Endothelial cell of umbilical vein (primary cell): ENCODE data around the gene KIF18A. TPM values are rescaled to one million over a fixed set of nuclear protein-coding genes. Genes with fewer than 3 reads are reported as not detected.
"Not testable (repeated sequence)": the region's sequence is repeated elsewhere in the genome, so short reads cannot be mapped to it uniquely, and the experiment has no call there.

Experiments used
- BruUV-seq: library from RNA; stranded (reverse); fragments of 400-500 nt; replicated peaks from 2 replicates; lab custom pipeline; 2021; lab: Mats Ljungman, UMichigan
- CTCF ChIA-PET: fragments of 300-600, 350-600 bp; sonication (Branson Sonifier 250); formaldehyde crosslinking; loops from one replicate; lab custom pipeline; 2021; ENCODE audit warnings: antibody characterized with exemption, inconsistent platforms; lab: Charles Lee
- POLR2A ChIA-PET: fragments of 300-600, 350-600 bp; sonication (Branson Sonifier 250); formaldehyde crosslinking; loops from one replicate; lab custom pipeline; 2021; ENCODE audit warnings: antibody characterized with exemption, inconsistent platforms; lab: Charles Lee
- DNase-seq: peaks from one replicate; pipeline ENCODE4 v3.0.0-alpha.2; 2011; ENCODE audit warnings: low read depth, low spot score
- FAIRE-seq: peaks from 2 replicates; lab custom pipeline; 2011; peaks lifted over from hg19 to GRCh38; lab: Jason Lieb, UNC
- H2AFZ ChIP-seq: 2 replicates; pipeline ENCODE4 v1.6.0; 2012; ENCODE audit warnings: low read depth, low read length, control low read depth, inconsistent platforms
- H3K27ac ChIP-seq: 2 replicates; pipeline ENCODE4 v1.5.1; 2011; ENCODE audit warnings: low read depth, mild to moderate bottlenecking, control low read depth, low read length, moderate library complexity; ENCODE audit not compliant: insufficient read depth
- H3K27me3 ChIP-seq, 2 experiments: 2 replicates each; pipeline versions ENCODE4 v1.6.0 to v1.6.1; 2011; ENCODE audit warnings: low read length in 2 of 2, mixed read lengths in 1 of 2; ENCODE audit not compliant: control insufficient read depth in 2 of 2, insufficient read depth in 2 of 2
- H3K36me3 ChIP-seq, 2 experiments: 2 replicates in 1 of 2; 3 replicates in 1 of 2; pipeline ENCODE4 v1.5.1; 2011; ENCODE audit warnings: low read length in 2 of 2, mild to moderate bottlenecking in 1 of 2, moderate library complexity in 1 of 2; ENCODE audit not compliant: control insufficient read depth in 2 of 2, insufficient read depth in 2 of 2; ENCODE audit errors: extremely low read depth in 1 of 2
- H3K4me1 ChIP-seq: 3 replicates; pipeline ENCODE4 v1.5.1; 2011; ENCODE audit warnings: mild to moderate bottlenecking, low read length; ENCODE audit not compliant: control insufficient read depth, insufficient read depth; ENCODE audit errors: extremely low read depth
- H3K4me2 ChIP-seq: 2 replicates; pipeline ENCODE4 v1.6.1; 2011; ENCODE audit warnings: low read length, control low read depth, mixed read lengths; ENCODE audit not compliant: insufficient read depth
- H3K4me3 ChIP-seq, 3 experiments: fragments of 200-600 bp in 1 of 3; sonication (generic), shearing (Covaris generic) in 1 of 3; replicated peaks in 1 of 3; 2 replicates each; pipeline ENCODE4 v1.5.1; 2011 to 2016; ENCODE audit warnings: control low read depth in 3 of 3, low read length in 3 of 3, mild to moderate bottlenecking in 2 of 3, inconsistent platforms in 1 of 3, low read depth in 1 of 3, moderate library complexity in 1 of 3; ENCODE audit not compliant: insufficient read depth in 1 of 3
- H3K79me2 ChIP-seq: 2 replicates; pipeline ENCODE4 v1.6.0; 2012; ENCODE audit warnings: low read length, inconsistent platforms; ENCODE audit not compliant: control insufficient read depth, insufficient read depth
- H3K9ac ChIP-seq: replicated peaks from 2 replicates; pipeline ENCODE3; 2011; ENCODE audit warnings: low read length, control low read depth; ENCODE audit not compliant: insufficient read depth; ENCODE audit errors: extremely low read depth
- H3K9me1 ChIP-seq: replicated peaks from 3 replicates; pipeline ENCODE4 v1.6.0; 2011; ENCODE audit warnings: mild to moderate bottlenecking, low read length; ENCODE audit not compliant: control insufficient read depth, insufficient read depth; ENCODE audit errors: extremely low read depth
- H3K9me3 ChIP-seq: replicated peaks from 2 replicates; pipeline ENCODE4 v1.5.1; 2012; ENCODE audit warnings: low read length, inconsistent platforms; ENCODE audit not compliant: control insufficient read depth, insufficient read depth
- H4K20me1 ChIP-seq: replicated peaks from 2 replicates; pipeline ENCODE3; 2011; ENCODE audit warnings: mild to moderate bottlenecking, low read length; ENCODE audit not compliant: control insufficient read depth, insufficient read depth; ENCODE audit errors: extremely low read depth
- EZH2 ChIP-seq: IDR thresholded peaks from 2 replicates; pipeline ENCODE4 v1.6.1; 2012; ENCODE audit warnings: borderline replicate concordance, low read depth, mild to moderate bottlenecking, moderate library complexity, low read length, inconsistent platforms; ENCODE audit not compliant: severe bottlenecking
- FOS ChIP-seq: IDR thresholded peaks from 2 replicates; pipeline ENCODE4 v1.6.1; 2011; ENCODE audit warnings: mild to moderate bottlenecking, low read length, moderate library complexity, borderline replicate concordance; ENCODE audit not compliant: insufficient read depth
- GATA2 ChIP-seq: IDR thresholded peaks from 2 replicates; pipeline ENCODE4 v1.7.0; 2011; ENCODE audit warnings: low read depth, mild to moderate bottlenecking, moderate library complexity, mixed read lengths, low read length; ENCODE audit not compliant: insufficient read length, insufficient read depth
- JUN ChIP-seq: IDR thresholded peaks from 2 replicates; pipeline ENCODE4 v1.6.1; 2011; ENCODE audit warnings: borderline replicate concordance, low read depth; ENCODE audit not compliant: insufficient read length, insufficient read depth
- MYC ChIP-seq: IDR thresholded peaks from one replicate; pipeline ENCODE4 v1.6.1; 2011; ENCODE audit warnings: mild to moderate bottlenecking, low read depth, low read length
- POLR2A ChIP-seq: IDR thresholded peaks from 2 replicates; pipeline ENCODE4 v1.6.1; 2012; ENCODE audit warnings: low read depth, mild to moderate bottlenecking, control low read depth, low read length
- POLR2AphosphoS5 ChIP-seq: IDR thresholded peaks from 2 replicates; pipeline ENCODE4 v1.6.1; 2012; ENCODE audit warnings: low read depth, mild to moderate bottlenecking, control low read depth, low read length, moderate library complexity; ENCODE audit not compliant: insufficient read depth
- dilution Hi-C: fragments of 300-500 bp; cut with MboI; formaldehyde crosslinking; loops from one replicate; pipeline ENCODE4 v1.15.0; 2019; ENCODE audit warnings: low sequenced_read_pairs; ENCODE audit not compliant: extremely low pct_ligation_motif_present
- intact Hi-C: fragments of 100-400 bp; cut with micrococcal nuclease; formaldehyde crosslinking; loops from one replicate; pipeline ENCODE4 v1.10.0; 2022
- polyA plus RNA-seq, 4 experiments: library from polyadenylated mRNA; depleted of rRNA in 3 of 4; stranded (reverse) in 3 of 4; unstranded in 1 of 4; fragments of >200 nt; gene quantifications; 2 replicates each; pipeline versions ENCODE4 v1.2.1 to v1.2.3, GENCODE V29; 2011 to 2012; ENCODE audit warnings: missing spikeins in 1 of 4
- total RNA-seq: library from RNA; stranded (reverse); gene quantifications from 2 replicates; pipeline ENCODE4 v1.2.3, GENCODE V29; 2021
- TF ChIP-seq, protein P1 (sequence below), 2 donors: IDR thresholded peaks; 1 replicate in 1 of 2; 2 replicates in 1 of 2; pipeline ENCODE4 v1.5.1; 2011; ENCODE audit warnings: low read length in 2 of 2, mild to moderate bottlenecking in 2 of 2, moderate library complexity in 2 of 2, control low read depth in 1 of 2, inconsistent platforms in 1 of 2, low read depth in 1 of 2; ENCODE audit not compliant: insufficient read depth in 1 of 2; ENCODE audit errors: extremely low read depth in 1 of 2
- TF ChIP-seq, protein P2 (sequence below): IDR thresholded peaks from 2 replicates; pipeline ENCODE4 v1.6.1; 2011; ENCODE audit not compliant: insufficient read depth, insufficient read length

The KIF18A gene
- total and polyA plus RNA-seq, 2 donors (not counting 3 experiments of a cell fraction or from before 2014, with no cell fraction given) = 2.5 to 18.5 TPM

DNA sequence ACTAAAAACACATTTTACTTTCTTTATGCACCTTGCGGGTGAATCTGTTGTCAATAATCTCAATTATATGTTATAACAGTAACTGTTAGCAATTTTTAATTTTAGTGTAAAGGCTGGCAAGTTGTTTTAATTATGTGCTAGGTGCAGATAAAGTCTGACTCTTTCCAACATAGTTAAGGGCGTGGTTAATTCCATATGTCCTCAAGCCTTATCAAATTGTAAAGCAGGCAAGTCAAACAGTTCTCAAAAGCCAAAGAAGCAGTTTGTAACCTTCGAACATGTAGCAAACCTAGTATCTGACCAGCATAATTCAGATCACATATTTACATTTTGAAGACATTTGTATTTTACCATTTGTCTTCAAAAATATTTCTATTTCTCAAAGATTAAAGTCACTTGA lies 29.4 kb upstream of the KIF18A start:
- POLR2A ChIA-PET = no interaction called here
- Histone ChIP-seq H3K9me1 (no peaks in the 10 kb centered on the region), H3K27ac (no peak overlapping the region), H4K20me1 (no peaks in the 10 kb centered on the region), H3K4me2 (no peak overlapping the region), H3K36me3 (no peaks in the 10 kb centered on the region), H3K9ac (no peak overlapping the region), H3K9me3 (no peaks in the 10 kb centered on the region), H2AFZ (no peak overlapping the region), H3K4me3 (no peak overlapping the region), H3K4me1 (no peaks in the 10 kb centered on the region), H3K27me3 (no peaks in the 10 kb centered on the region), H3K79me2 (no peaks in the 10 kb centered on the region)
- no peak for DNase-seq
- dilution Hi-C loops = no loop called here
- CTCF ChIA-PET = interaction anchor here (0.8 kb wide), 1 partner anchor 137 kb away, joined by 3 read pairs; no protein-coding TSS in a partner anchor
- BruUV-seq = no TSS peak
- TF ChIP-seq GATA2 (no peak), POLR2A (no peak), FOS (no peak), JUN (no peak), POLR2AphosphoS5 (no peak), EZH2 (no peak), MYC (no peak)
- TF ChIP-seq, protein P1, sequence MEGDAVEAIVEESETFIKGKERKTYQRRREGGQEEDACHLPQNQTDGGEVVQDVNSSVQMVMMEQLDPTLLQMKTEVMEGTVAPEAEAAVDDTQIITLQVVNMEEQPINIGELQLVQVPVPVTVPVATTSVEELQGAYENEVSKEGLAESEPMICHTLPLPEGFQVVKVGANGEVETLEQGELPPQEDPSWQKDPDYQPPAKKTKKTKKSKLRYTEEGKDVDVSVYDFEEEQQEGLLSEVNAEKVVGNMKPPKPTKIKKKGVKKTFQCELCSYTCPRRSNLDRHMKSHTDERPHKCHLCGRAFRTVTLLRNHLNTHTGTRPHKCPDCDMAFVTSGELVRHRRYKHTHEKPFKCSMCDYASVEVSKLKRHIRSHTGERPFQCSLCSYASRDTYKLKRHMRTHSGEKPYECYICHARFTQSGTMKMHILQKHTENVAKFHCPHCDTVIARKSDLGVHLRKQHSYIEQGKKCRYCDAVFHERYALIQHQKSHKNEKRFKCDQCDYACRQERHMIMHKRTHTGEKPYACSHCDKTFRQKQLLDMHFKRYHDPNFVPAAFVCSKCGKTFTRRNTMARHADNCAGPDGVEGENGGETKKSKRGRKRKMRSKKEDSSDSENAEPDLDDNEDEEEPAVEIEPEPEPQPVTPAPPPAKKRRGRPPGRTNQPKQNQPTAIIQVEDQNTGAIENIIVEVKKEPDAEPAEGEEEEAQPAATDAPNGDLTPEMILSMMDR (IDR thresholded peaks at IDR 0.05; ENCODE audit: extremely low read depth in 1 of 2, insufficient read depth in 1 of 2, low read depth in 1 of 2, low read length in 2 of 2) = no peak
- TF ChIP-seq, protein P2, sequence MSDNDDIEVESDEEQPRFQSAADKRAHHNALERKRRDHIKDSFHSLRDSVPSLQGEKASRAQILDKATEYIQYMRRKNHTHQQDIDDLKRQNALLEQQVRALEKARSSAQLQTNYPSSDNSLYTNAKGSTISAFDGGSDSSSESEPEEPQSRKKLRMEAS = no peak
- no peak for FAIRE-seq
- intact Hi-C loops = no loop called here

DNA sequence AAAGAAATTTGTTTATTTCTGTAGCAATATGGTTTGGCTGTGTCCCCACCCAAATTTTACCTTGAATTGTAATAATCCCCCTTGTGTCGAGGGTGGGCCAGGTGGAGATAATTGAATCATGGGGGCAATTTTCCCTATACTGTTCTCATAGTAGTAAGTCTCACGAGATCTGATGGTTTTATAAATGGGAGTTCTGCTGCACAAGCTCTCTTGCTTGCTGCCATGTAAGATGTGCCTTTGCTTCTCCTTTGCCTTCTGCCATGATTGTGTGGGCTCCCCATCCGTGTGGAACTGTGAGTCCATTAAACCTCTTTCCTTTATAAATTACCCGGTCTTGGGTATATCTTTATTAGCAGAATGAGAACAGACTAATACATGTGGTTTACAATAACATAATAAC lies 28.2 kb upstream of the KIF18A start:
- DNase-seq, H3K9me1 ChIP-seq, H3K4me3 ChIP-seq, H2AFZ ChIP-seq, H3K27ac ChIP-seq, H3K4me2 ChIP-seq, FAIRE-seq, H3K9ac ChIP-seq, CTCF ChIA-PET, dilution Hi-C loops, intact Hi-C loops, H3K79me2 ChIP-seq, H4K20me1 ChIP-seq, H3K36me3 ChIP-seq, H3K4me1 ChIP-seq, H3K27me3 ChIP-seq, POLR2A ChIA-PET, H3K9me3 ChIP-seq, BruUV-seq: not testable (repeated sequence)
